Measurements from ENCODE around the gene MNT.
"Not testable (repeated sequence)": the region's sequence is repeated elsewhere in the genome, so short reads cannot be mapped to it uniquely, and the experiment has no call there.

DNA sequence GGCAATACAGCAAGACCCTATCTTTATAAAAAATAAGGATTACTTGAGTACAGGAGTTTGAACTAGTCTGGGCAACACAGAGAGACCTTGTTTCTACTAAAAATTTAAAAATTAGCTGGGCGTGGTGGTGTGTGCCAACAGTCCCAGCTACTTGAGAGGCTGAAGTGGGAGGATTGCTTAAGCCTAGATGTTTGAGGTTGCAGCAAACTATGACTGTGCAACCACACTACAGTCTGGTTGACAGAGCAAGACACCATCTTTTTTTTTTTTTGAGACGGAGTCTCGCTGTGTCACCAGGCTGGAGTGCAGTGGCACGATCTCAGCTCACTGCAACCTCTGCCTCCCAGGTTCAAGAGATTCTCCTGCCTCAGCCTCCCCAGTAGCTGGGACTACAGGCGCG lies 39.1 kb upstream of the MNT start:
- not testable (repeated sequence) for TF ChIP-seq CTCF (IDR thresholded peaks at IDR 0.05; ENCODE audit: insufficient read depth, low read length); GABPA (IDR thresholded peaks at IDR 0.05; ENCODE audit: low read depth)
